K562 (cell line): ENCODE results near the gene NFATC3.
A peak's percentile ranks its signal among the peaks of the same experiment; 100 is the strongest.

Experiments used
- MCM3 ChIP-seq: fragments of 450-650 bp; IDR thresholded peaks from 2 replicates; pipeline ENCODE4 v1.6.1; 2016
- POLR2AphosphoS5 ChIP-seq: IDR thresholded peaks from 2 replicates; pipeline ENCODE4 v1.6.1; 2011; ENCODE audit warnings: mild to moderate bottlenecking, low read depth, low read length, moderate library complexity; ENCODE audit not compliant: control insufficient read depth, insufficient read depth
- ZBTB17 ChIP-seq: fragments of 450-650 bp; formaldehyde crosslinking; IDR thresholded peaks from 2 replicates; pipeline ENCODE4 v1.4.0; 2020; ENCODE audit warnings: mild to moderate bottlenecking
- ZNF121 ChIP-seq: sonication (generic); formaldehyde crosslinking; conservative IDR thresholded peaks from 2 replicates; pipeline ENCODE4 v1.8.0; 2022; ENCODE audit warnings: missing genetic modification reagents
- ZNF24 ChIP-seq: fragments of 450-650 bp; IDR thresholded peaks from 2 replicates; pipeline ENCODE4 v1.6.1; 2016
- TF ChIP-seq, protein P1 (sequence below): sonication (generic); formaldehyde crosslinking; IDR thresholded peaks from 2 replicates; pipeline ENCODE4 v1.8.1; 2023; ENCODE audit warnings: mild to moderate bottlenecking, missing genetic modification reagents

DNA sequence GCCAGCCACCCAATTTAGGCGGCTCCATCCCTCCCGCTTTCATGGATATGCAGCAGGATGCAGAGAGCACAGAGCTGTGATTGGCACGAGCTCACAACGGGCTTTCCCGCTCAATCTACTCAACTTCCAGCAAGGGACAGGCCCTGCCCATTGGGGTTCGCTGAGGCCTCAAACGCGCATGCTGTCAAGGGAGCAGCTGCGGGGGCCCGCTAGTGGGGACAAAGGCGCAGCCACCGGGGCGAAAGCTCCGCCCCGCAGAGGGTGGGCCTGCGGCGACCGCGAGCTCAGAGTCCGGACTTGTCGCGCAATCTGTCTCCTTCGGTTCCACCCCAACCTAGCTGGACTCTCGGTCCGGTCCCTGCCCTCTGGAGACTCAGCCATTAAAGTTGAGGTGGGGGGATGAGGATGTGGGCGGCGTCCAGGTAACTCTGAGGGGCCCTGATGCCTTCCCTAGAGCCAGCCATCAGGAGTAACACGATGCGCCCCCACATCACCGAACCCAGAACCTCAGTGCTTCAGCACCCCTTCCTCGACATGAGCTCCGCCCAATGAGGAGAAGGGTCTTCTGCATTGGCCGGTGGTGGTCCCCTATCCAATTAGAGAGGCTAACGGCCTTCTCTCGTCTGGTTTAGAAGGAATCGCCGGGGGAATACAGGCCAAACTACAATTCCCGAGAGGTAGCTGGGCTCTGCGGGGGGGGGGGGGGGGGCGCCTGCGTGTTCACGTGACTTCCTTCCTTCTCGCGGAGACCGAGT, 489 bp upstream of the NFATC3 start:
- peak; percentile 68; the same call in 1 of the 2 replicates for TF ChIP-seq POLR2AphosphoS5
- TF ChIP-seq MCM3 = no peak
- TF ChIP-seq ZBTB17 (CRISPR knock-in tag) = 0 out of 2 replicates have a peak, but pooled peaks have one; percentile 60
- TF ChIP-seq ZNF121 (CRISPR knock-in tag) = no peak
- no peak; the same call in none of the 2 replicates for TF ChIP-seq ZNF24
- TF ChIP-seq, protein P1, sequence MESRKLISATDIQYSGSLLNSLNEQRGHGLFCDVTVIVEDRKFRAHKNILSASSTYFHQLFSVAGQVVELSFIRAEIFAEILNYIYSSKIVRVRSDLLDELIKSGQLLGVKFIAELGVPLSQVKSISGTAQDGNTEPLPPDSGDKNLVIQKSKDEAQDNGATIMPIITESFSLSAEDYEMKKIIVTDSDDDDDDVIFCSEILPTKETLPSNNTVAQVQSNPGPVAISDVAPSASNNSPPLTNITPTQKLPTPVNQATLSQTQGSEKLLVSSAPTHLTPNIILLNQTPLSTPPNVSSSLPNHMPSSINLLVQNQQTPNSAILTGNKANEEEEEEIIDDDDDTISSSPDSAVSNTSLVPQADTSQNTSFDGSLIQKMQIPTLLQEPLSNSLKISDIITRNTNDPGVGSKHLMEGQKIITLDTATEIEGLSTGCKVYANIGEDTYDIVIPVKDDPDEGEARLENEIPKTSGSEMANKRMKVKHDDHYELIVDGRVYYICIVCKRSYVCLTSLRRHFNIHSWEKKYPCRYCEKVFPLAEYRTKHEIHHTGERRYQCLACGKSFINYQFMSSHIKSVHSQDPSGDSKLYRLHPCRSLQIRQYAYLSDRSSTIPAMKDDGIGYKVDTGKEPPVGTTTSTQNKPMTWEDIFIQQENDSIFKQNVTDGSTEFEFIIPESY (CRISPR knock-in tag) = peak; percentile 87
